ENCODE results near the gene CHL1.

Gene CHL1

DNA sequence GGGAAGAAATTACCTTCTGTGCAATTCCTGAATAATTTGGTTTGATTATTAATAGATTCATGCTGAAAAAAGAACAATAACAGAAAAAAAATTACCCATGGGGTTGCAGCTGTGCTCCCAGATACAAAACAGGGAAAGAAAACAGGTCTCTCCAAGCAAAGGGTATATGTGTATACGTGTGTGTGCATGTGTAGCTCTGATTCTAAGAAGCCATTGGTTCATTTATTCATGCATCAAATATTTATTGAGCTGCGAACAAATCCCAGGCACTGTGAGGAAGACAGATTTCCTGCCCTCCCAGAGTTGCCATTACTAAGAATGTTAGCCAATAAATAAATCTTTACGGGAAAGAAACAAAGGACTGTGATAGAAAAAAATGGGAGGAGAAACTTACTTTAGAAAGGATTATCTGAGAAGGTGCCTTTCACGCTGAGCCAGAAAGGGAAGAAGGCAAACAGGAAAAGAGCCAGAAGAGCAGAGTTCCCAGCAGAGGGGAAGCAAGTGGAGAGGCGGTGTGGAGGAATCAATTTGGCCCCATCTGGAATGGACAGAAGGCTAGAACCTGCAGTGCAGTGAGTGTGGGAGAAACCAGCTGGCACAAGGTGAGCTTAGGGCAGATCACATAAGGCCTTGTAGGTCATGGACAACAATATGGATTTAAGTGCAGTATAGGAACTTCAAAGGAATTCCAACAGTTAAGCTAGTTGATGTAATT, 20.7 kb downstream of the CHL1 start:
- DNase-seq (ENCODE audit: low read depth in 3 of 3), result no peak

DNA sequence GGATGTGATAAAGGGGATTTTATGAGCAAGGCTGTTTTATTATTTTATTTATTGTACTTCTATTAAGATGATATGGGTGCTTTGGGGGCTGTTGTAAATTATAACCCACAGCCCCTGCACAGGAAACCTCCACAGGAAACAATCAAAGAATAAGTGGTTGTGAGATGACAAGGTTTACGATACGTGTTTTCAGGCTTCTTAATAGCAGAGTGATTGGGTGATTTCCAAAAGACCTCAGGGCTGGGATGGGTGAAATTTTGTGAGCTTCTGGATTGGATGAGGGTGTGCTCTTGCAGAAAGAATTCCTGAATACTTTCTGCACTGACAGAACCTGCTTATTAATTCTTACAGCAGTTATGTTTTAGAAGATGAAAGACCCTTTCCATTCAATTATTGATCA, 21.4 kb downstream of the CHL1 start:
- DNase-seq (ENCODE audit: low read depth in 3 of 3), result no peak

GRCh38 chr3:228442-229182, 32.0 kb downstream of the CHL1 start:
- no peak for DNase-seq (ENCODE audit: low read depth in 3 of 3)

DNA sequence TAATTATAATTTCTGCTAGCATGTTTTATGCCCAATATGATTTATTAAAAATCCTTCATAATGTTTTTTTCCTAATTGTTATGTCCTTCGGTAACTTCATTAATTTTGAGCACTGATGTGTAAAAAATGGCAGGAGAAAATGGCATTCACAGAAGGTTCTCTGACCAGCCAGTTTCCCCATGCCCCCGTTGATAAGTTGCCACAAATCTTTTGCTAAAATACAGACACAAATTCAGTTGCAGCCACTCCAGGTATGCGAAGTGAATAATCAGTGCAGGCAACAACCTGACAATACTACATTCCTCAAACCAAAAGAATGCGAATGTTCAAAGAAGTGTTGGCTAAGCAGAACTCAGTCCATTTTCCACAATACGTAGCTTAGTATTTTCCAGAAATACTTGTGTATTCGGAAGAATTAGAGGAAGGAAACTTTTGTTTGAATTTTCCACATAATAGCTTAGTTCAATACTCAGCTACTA, 32.7 kb downstream of the CHL1 start:
- no peak for DNase-seq (ENCODE audit: low read depth in 3 of 3)

GRCh38 chr3:236881-237280, 40.3 kb downstream of the CHL1 start:
- DNase-seq (ENCODE audit: low read depth in 3 of 3), result no peak

- DNase-seq (ENCODE audit: low read depth in 3 of 3), result no peak
Measured at GRCh38 chr3:242602-243355, 46.2 kb downstream of the CHL1 start.

GRCh38 chr3:243356-243725, 46.8 kb downstream of the CHL1 start:
- no peak for DNase-seq (ENCODE audit: low read depth in 3 of 3)

DNA sequence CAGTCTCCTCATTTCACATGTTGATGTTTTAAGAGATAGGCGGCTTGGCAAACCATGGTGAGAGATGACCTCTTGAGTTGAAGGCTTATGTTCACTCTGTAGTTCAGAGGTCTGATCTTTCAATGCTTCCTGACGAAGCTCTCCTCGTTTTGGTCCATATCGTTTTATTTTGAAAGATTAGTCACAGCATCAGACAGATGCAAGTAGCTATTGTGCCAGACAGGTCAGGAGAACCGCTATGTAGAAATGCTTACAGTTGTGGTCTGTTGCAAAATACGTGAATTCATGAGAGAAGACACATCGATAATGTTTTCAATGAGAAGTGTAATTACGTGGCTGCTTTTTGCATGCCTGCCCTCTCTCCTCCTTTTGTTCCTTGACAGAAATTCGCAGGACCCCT, 47.5 kb downstream of the CHL1 start:
- no peak for DNase-seq (ENCODE audit: low read depth in 3 of 3)

DNA sequence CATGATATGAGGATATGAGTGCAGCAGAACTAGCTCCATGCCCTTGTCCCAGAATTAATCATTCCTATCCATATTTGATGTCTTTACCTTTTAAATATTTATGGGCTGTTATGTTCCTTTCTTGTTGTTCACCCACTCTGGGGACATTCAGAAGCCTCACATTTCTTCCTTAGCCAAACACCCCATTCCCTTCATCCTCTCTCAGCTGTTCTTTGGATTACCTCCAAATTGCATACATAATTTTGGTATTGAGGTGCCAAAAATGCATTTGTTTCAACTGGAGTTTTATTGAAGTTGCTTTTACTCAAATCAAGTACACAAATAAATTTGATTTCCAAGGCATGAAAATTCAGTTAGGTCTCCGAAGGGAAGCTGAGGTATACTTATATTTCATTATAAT, 51.4 kb downstream of the CHL1 start:
- no peak for DNase-seq (ENCODE audit: low read depth in 3 of 3)

GRCh38 chr3:248864-249520, 52.4 kb downstream of the CHL1 start:
- no peak for DNase-seq (ENCODE audit: low read depth in 3 of 3)

DNA sequence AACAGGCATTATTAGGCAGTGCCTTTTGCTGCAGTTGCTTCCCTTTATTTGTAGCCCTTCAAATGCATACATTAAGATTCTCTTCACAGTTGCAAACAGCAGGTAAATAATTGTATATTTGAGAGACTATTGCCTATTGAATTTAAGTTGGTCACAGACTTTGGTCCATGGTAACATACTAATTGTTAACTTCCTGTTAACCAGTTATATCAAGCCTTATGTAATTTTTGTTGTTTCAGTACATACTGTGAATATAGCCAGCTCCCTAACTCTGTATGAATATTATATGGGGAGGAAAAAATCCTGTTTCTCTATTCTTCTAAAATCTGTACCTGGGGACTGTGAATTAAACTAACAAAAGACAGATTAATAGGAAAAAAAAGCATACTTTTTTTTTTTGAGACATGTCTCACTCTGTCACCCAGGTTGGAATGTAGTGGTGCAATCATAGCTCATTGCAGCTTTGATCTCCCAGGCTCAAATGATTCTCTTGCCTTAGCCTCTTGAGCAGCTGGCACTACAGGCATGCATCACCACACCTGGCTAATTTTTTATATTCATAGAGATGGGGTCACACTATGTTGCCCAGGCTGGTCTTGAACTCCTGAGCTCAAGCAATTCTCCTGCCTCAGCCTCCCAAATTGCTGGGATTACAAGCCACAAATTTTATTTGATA, 53.2 kb downstream of the CHL1 start:
- no peak for DNase-seq (ENCODE audit: low read depth in 3 of 3)

DNA sequence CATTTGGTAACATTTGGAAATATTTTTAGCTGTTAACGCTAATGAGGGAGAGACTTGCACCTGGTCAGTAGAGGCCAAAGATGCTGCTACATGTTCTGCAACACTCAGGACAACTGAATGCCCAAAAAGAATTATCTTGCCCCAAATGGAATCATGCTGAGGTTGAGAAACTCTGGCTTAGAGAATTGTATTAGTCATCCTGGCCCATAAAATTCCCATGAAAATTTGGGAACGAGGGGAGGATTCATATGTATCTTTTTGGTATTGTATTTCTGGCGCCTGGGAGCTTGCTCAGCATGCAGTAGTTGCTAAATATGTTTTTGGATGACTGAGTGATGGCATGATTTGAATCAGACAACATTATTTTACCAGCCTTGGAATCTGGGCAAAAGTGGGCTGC, 59.9 kb downstream of the CHL1 start:
- DNase-seq (ENCODE audit: low read depth in 3 of 3), result no peak

GRCh38 chr3:257826-258225, 61.3 kb downstream of the CHL1 start:
- no peak for DNase-seq (ENCODE audit: low read depth in 3 of 3)

- no peak for DNase-seq (ENCODE audit: low read depth in 3 of 3)
Measured at GRCh38 chr3:260898-261297, 64.3 kb downstream of the CHL1 start.

- no peak for DNase-seq (ENCODE audit: low read depth in 3 of 3)
Measured at GRCh38 chr3:263393-263792, 66.8 kb downstream of the CHL1 start.

GRCh38 chr3:264394-265156, 68.0 kb downstream of the CHL1 start:
- DNase-seq (ENCODE audit: low read depth in 3 of 3), result no peak

- DNase-seq (ENCODE audit: low read depth in 3 of 3), result no peak
Measured at GRCh38 chr3:267101-267500, 70.5 kb downstream of the CHL1 start.

- DNase-seq (ENCODE audit: low read depth in 3 of 3), result no peak
Measured at GRCh38 chr3:270688-271087, 74.1 kb downstream of the CHL1 start.

DNA sequence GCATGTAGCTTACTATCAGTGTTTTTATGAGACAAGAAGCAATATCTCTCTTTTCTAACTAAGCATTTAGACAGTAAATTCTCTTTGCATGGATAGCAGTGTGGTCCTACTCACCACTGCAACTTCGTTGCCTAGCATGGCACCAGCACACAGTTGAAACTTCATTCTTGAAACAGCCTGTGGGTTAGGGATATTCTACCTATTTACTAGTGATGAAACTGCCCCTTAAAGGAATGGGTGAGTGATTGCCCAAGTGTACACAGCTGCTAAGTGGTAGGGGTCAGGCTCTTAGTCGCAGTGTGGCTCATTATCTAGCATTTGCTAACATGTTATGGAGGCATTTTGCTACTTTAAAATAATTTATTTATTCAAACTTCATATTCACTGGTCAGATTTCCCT, 78.4 kb downstream of the CHL1 start:
- no peak for DNase-seq (ENCODE audit: low read depth in 3 of 3)

GRCh38 chr3:277873-278272, 81.3 kb downstream of the CHL1 start:
- no peak for DNase-seq (ENCODE audit: low read depth in 3 of 3)

All from stimulated activated CD4-positive, alpha-beta T cell treated with anti-CD3 and anti-CD28 coated beads, TNF-alpha, amount 100 ng/mL, for 4 hours (primary cell).